CD4-positive, alpha-beta T cell treated with Interferon gamma for 1 hour (primary cell): ENCODE data around the gene SPTSSB.
A peak's percentile ranks its signal among the peaks of the same experiment; 100 is the strongest.

Source experiments
- DNase-seq: peaks from one replicate; pipeline ENCODE4 v3.0.0-alpha.2; 2020

Gene SPTSSB

GRCh38 chr3:161371441-161372320 lies at the start of gene SPTSSB:
Gene SPTSSB, minus strand, starts transcription at chr3:161371517. Its CDS starts 25,194 bp downstream, at chr3:161346323.
- DNase-seq = no peak

GRCh38 chr3:161420746-161421145 lies 49.4 kb upstream of the SPTSSB start:
- DNase-seq = no peak

GRCh38 chr3:161419555-161420333 lies 48.4 kb upstream of the SPTSSB start:
- DNase-seq = no peak

- DNase-seq = no peak
These were observed 44.4 kb upstream of the SPTSSB start for GRCh38 chr3:161415506-161416231.

- no peak for DNase-seq
These were observed 43.6 kb upstream of the SPTSSB start for GRCh38 chr3:161414907-161415306.

GRCh38 chr3:161413855-161414210 lies 42.5 kb upstream of the SPTSSB start:
- DNase-seq = no peak

GRCh38 chr3:161413127-161413854 lies 42.0 kb upstream of the SPTSSB start:
- DNase-seq = no peak

- no peak for DNase-seq
These were observed 40.8 kb upstream of the SPTSSB start for GRCh38 chr3:161412123-161412522.

GRCh38 chr3:161409858-161410257 lies 38.5 kb upstream of the SPTSSB start:
- no peak for DNase-seq

- no peak for DNase-seq
These were observed 37.8 kb upstream of the SPTSSB start for GRCh38 chr3:161409069-161409468.

GRCh38 chr3:161406594-161407555 lies 35.6 kb upstream of the SPTSSB start:
- no peak for DNase-seq

- DNase-seq = no peak
These were observed 34.5 kb upstream of the SPTSSB start for GRCh38 chr3:161405836-161406235.

- DNase-seq = no peak
These were observed 33.8 kb upstream of the SPTSSB start for GRCh38 chr3:161405087-161405486.

- DNase-seq = no peak
These were observed 31.9 kb upstream of the SPTSSB start for GRCh38 chr3:161403251-161403650.

- no peak for DNase-seq
These were observed 30.1 kb upstream of the SPTSSB start for GRCh38 chr3:161401389-161401788.

GRCh38 chr3:161400650-161401049 lies 29.3 kb upstream of the SPTSSB start:
- DNase-seq = no peak

GRCh38 chr3:161395115-161396012 lies 24.0 kb upstream of the SPTSSB start:
- peak; percentile 11 for DNase-seq

- no peak for DNase-seq
These were observed 22.5 kb upstream of the SPTSSB start for GRCh38 chr3:161393803-161394202.

- DNase-seq = no peak
These were observed 22.0 kb upstream of the SPTSSB start for GRCh38 chr3:161393310-161393709.

- DNase-seq = no peak
These were observed 21.5 kb upstream of the SPTSSB start for GRCh38 chr3:161392853-161393252.
